Activated CD4-positive, alpha-beta T cell treated with anti-CD3 and anti-CD28 coated beads, Interleukin-2, amount 50 U/mL, for 4 hours (primary cell): ENCODE results near the gene B4GALT4.
A peak's percentile ranks its signal among the peaks of the same experiment; 100 is the strongest.

Experiments
- DNase-seq, 2 experiments: peaks; one replicate each; pipeline ENCODE4 v3.0.0-alpha.2; 2020

The B4GALT4 gene

GRCh38 chr3:119236756-119237155 lies 3.9 kb downstream of the B4GALT4 start:
- no peak for DNase-seq

GRCh38 chr3:119235151-119235550 lies 5.5 kb downstream of the B4GALT4 start:
- DNase-seq: no peak

- no peak for DNase-seq
These were observed 6.1 kb downstream of the B4GALT4 start for GRCh38 chr3:119234610-119235009.

- no peak for DNase-seq
These were observed 9.9 kb downstream of the B4GALT4 start for GRCh38 chr3:119230745-119231144.

GRCh38 chr3:119230071-119230470 lies 10.6 kb downstream of the B4GALT4 start:
- DNase-seq: no peak

- DNase-seq: no peak
These were observed 11.5 kb downstream of the B4GALT4 start for GRCh38 chr3:119229190-119229589.

GRCh38 chr3:119228373-119229145 lies 12.1 kb downstream of the B4GALT4 start:
- DNase-seq: no peak

GRCh38 chr3:119227070-119227850 lies 13.4 kb downstream of the B4GALT4 start:
- DNase-seq: no peak

- DNase-seq: no peak
These were observed 15.6 kb downstream of the B4GALT4 start for GRCh38 chr3:119225121-119225520.

- DNase-seq: no peak
These were observed 17.2 kb downstream of the B4GALT4 start for GRCh38 chr3:119223511-119223910.

- no peak for DNase-seq
These were observed 18.3 kb downstream of the B4GALT4 start for GRCh38 chr3:119222391-119222790.

GRCh38 chr3:119221779-119222320 lies 18.8 kb downstream of the B4GALT4 start:
- no peak for DNase-seq

GRCh38 chr3:119220970-119221667 lies 19.6 kb downstream of the B4GALT4 start:
- DNase-seq: no peak

GRCh38 chr3:119220198-119220597 lies 20.5 kb downstream of the B4GALT4 start:
- no peak for DNase-seq

GRCh38 chr3:119219069-119219468 lies 21.6 kb downstream of the B4GALT4 start:
- peak in 1 of 2 experiments; percentile 20 for DNase-seq

- DNase-seq: no peak
These were observed 28.9 kb downstream of the B4GALT4 start for GRCh38 chr3:119211803-119212202.

GRCh38 chr3:119211193-119211592 lies 29.5 kb downstream of the B4GALT4 start:
- no peak for DNase-seq

- DNase-seq: no peak
These were observed 33.2 kb downstream of the B4GALT4 start for GRCh38 chr3:119207512-119207875.

- no peak for DNase-seq
These were observed 33.8 kb downstream of the B4GALT4 start for GRCh38 chr3:119206611-119207511.

- DNase-seq: no peak
These were observed 35.0 kb downstream of the B4GALT4 start for GRCh38 chr3:119205685-119206084.

- DNase-seq: no peak
These were observed 35.5 kb downstream of the B4GALT4 start for GRCh38 chr3:119205209-119205608.

GRCh38 chr3:119195911-119196310 lies 44.8 kb downstream of the B4GALT4 start:
- no peak for DNase-seq
